GM12878 (cell line): ENCODE measurements around the gene GMDS. TPM values are rescaled to one million over a fixed set of nuclear protein-coding genes. Genes with fewer than 3 reads are reported as not detected.

Experiments used
- ATAC-seq: fragments of 200-7000 bp; cut with Tn5 transposase; 3 replicates; pipeline ENCODE4 v1.9.1; 2020; ENCODE audit warnings: mild to moderate bottlenecking, moderate library complexity
- BruUV-seq: library from RNA; stranded (reverse); fragments of 400-500 nt; replicated peaks from 2 replicates; lab custom pipeline; 2021; lab: Mats Ljungman, UMichigan
- CTCF ChIA-PET: fragments of 300-600 bp; sonication (Branson Sonifier 250); formaldehyde crosslinking; extraction: SDS; loops from one replicate; lab custom pipeline; 2021; ENCODE audit warnings: inconsistent platforms; lab: Yijun Ruan, JAX
- POLR2A ChIA-PET: fragments of 350-600 bp; formaldehyde crosslinking; extraction: SDS; loops from one replicate; lab custom pipeline; 2021; ENCODE audit warnings: inconsistent platforms; lab: Charles Lee
- RAD21 ChIA-PET: fragments of 300-600 bp; sonication (Branson Sonifier 250); formaldehyde crosslinking; loops from one replicate; lab custom pipeline; 2023; ENCODE audit warnings: antibody characterized with exemption; ENCODE audit not compliant: unreplicated experiment; lab: Charles Lee
- SMC1A ChIA-PET: fragments of 300-600 bp; sonication (Branson Sonifier 250); formaldehyde crosslinking; loops from one replicate; lab custom pipeline; 2023; ENCODE audit not compliant: unreplicated experiment, uncharacterized antibody; lab: Charles Lee
- DNase-seq: peaks from one replicate; pipeline ENCODE4 v3.0.0-alpha.2; 2011; ENCODE audit warnings: low read depth, low spot score
- FAIRE-seq: peaks from 3 replicates; lab custom pipeline; 2011; peaks lifted over from hg19 to GRCh38; lab: Jason Lieb, UNC
- H2AFZ ChIP-seq: 2 replicates; pipeline ENCODE4 v1.6.0; 2011; ENCODE audit warnings: low read depth, low read length, control low read depth; ENCODE audit not compliant: control insufficient read depth
- H3K27ac ChIP-seq: 2 replicates; pipeline ENCODE4 v1.5.1; 2011; ENCODE audit warnings: control low read depth; ENCODE audit not compliant: control insufficient read depth, insufficient read depth
- H3K27me3 ChIP-seq, 2 experiments: replicated peaks in 1 of 2; 2 replicates each; pipeline versions ENCODE4 v1.6.0 to v1.6.1; 2011; ENCODE audit warnings: low read length in 1 of 2; ENCODE audit not compliant: control insufficient read depth in 2 of 2, insufficient read depth in 2 of 2
- H3K36me3 ChIP-seq, 2 experiments: 2 replicates each; pipeline ENCODE4 v1.5.1; 2011; ENCODE audit warnings: low read length in 1 of 2; ENCODE audit not compliant: control insufficient read depth in 2 of 2, insufficient read depth in 2 of 2
- H3K4me1 ChIP-seq: 2 replicates; pipeline ENCODE4 v1.6.1; 2011; ENCODE audit warnings: mild to moderate bottlenecking, low read length, moderate library complexity, mixed read lengths; ENCODE audit not compliant: control insufficient read depth, insufficient read depth
- H3K4me2 ChIP-seq: 2 replicates; pipeline ENCODE4 v1.6.0; 2011; ENCODE audit warnings: control low read depth; ENCODE audit not compliant: control insufficient read depth, insufficient read depth
- H3K4me3 ChIP-seq: fragments of 200-600 bp; sonication (generic); 2 replicates; pipeline ENCODE4 v1.5.1; 2016
- H3K79me2 ChIP-seq: 2 replicates; pipeline ENCODE4 v1.6.0; 2011; ENCODE audit warnings: low read length; ENCODE audit not compliant: control insufficient read depth, insufficient read depth
- H3K9ac ChIP-seq: 2 replicates; pipeline ENCODE4 v1.8.0; 2011; ENCODE audit warnings: low read length, control low read depth, mixed read lengths; ENCODE audit not compliant: control insufficient read depth, insufficient read depth
- H3K9me3 ChIP-seq: replicated peaks from 3 replicates; pipeline ENCODE4 v1.5.1; 2011; ENCODE audit warnings: mild to moderate bottlenecking, low read length; ENCODE audit not compliant: control insufficient read depth, insufficient read depth
- H4K20me1 ChIP-seq: 2 replicates; pipeline ENCODE4 v1.6.0; 2011; ENCODE audit not compliant: control insufficient read depth, insufficient read depth
- ASH2L ChIP-seq: fragments of 300-600, 200-600 bp; sonication (generic); IDR thresholded peaks from 2 replicates; pipeline ENCODE4 v1.6.1; 2017; ENCODE audit warnings: low read depth, mild to moderate bottlenecking, borderline replicate concordance
- BACH1 ChIP-seq: fragments of 450-650 bp; IDR thresholded peaks from 2 replicates; pipeline ENCODE4 v1.6.1; 2017; ENCODE audit warnings: mild to moderate bottlenecking, borderline replicate concordance
- CBFB ChIP-seq: IDR thresholded peaks from 2 replicates; pipeline ENCODE4 v1.6.1; 2016; ENCODE audit warnings: antibody characterized with exemption, low read depth
- CEBPZ ChIP-seq: fragments of 150-350 bp; IDR thresholded peaks from 2 replicates; pipeline ENCODE4 v1.6.1; 2016; ENCODE audit warnings: low read depth, low read length
- CHD4 ChIP-seq: fragments of 200-600 bp; sonication (generic); IDR thresholded peaks from 2 replicates; pipeline ENCODE4 v1.6.1; 2016; ENCODE audit warnings: mild to moderate bottlenecking
- ESRRA ChIP-seq: IDR thresholded peaks from 2 replicates; pipeline ENCODE4 v1.6.1; 2012; ENCODE audit warnings: mild to moderate bottlenecking, low read length, improper control_type of control experiment
- JUND ChIP-seq: IDR thresholded peaks from 2 replicates; pipeline ENCODE4 v1.6.1; 2012; ENCODE audit warnings: low read depth, mild to moderate bottlenecking, low read length, improper control_type of control experiment, moderate library complexity
- POLR2A ChIP-seq: IDR thresholded peaks from 2 replicates; pipeline ENCODE4 v1.6.1; 2011; ENCODE audit warnings: low read depth, mild to moderate bottlenecking, low read length
- POU2F2 ChIP-seq: IDR thresholded peaks from 3 replicates; pipeline ENCODE4 v1.6.1; 2011; ENCODE audit warnings: low read depth, mild to moderate bottlenecking, low read length, borderline replicate concordance
- TBL1XR1 ChIP-seq: IDR thresholded peaks from 2 replicates; pipeline ENCODE4 v1.6.1; 2012; ENCODE audit warnings: low read depth, low read length, improper control_type of control experiment
- WGBS: methylation state at CpG from one replicate; pipeline ENCODE4 v1.1.6; 2016; ENCODE audit warnings: low lambda C conversion rate; ENCODE audit not compliant: insufficient replicate concordance, insufficient coverage; ENCODE audit errors: missing lambda C conversion rate; 5-methylcytosine and 5-hydroxymethylcytosine counted together
- in situ Hi-C: fragments of 300-500 bp; cut with MboI; formaldehyde crosslinking; loops from 9 replicates; pipeline ENCODE4 v1.14.3; 2018; ENCODE audit warnings: mixed read lengths
- intact Hi-C: fragments of 100-400 bp; cut with micrococcal nuclease; formaldehyde crosslinking; loops from one replicate; pipeline ENCODE4 v1.14.2; 2022; ENCODE audit not compliant: unreplicated experiment
- polyA plus RNA-seq, 11 experiments: library from polyadenylated mRNA; depleted of rRNA in 4 of 11; unstranded in 6 of 11; stranded (reverse) in 5 of 11; fragments of >200 nt; fragmentation: Nextera tagmentation in 4 of 11; fragmentation: Illumina TruSeq in 1 of 11; extraction: Ambion mirVana in 4 of 11; extraction: Trizol in 1 of 11; gene quantifications; 1 replicate in 1 of 11; 2 replicates in 10 of 11; pipeline versions ENCODE4 v1.2.1 to v1.2.3, GENCODE V29; 2011 to 2016; ENCODE audit warnings: inconsistent platforms in 2 of 11, missing spikeins in 2 of 11, low read depth in 1 of 11
- total RNA-seq, 4 experiments: library from RNA; depleted of rRNA in 3 of 4; stranded (reverse); fragments of >200 nt in 3 of 4; fragmentation: Illumina TruSeq in 1 of 4; extraction: Trizol in 1 of 4; gene quantifications; 2 replicates each; pipeline versions ENCODE4 v1.2.1 to v1.2.3, GENCODE V29; 2013 to 2021

The GMDS gene
- total and polyA plus RNA-seq, 10 of the 15 experiments (the other 5 are each of a cell fraction or from before 2014, with no cell fraction given): 0.61 to 53.8 (median 29.3) TPM

- intact Hi-C loops (no loop called here), in situ Hi-C loops (no loop called here)
- BruUV-seq: no TSS peak
- RAD21 ChIA-PET: no interaction called here
- no peak overlapping the region for H3K4me3 ChIP-seq
- no peaks in the 10 kb centered on the region for H3K27me3 ChIP-seq
- 95% methylated on average over 2 of the region's 2 CpGs for WGBS
- H3K9me3 ChIP-seq: no peaks in the 10 kb centered on the region
- POLR2A ChIA-PET: no interaction called here
- no peak for DNase-seq
- H3K27ac ChIP-seq: no peak overlapping the region
- TF ChIP-seq POLR2A: no peak
- SMC1A ChIA-PET: interaction anchor here (0.9 kb wide), 1 partner anchor 10 kb away, joined by 3 read pairs; no protein-coding TSS in a partner anchor
- CTCF ChIA-PET: no interaction called here
- no peak overlapping the region for H3K4me2 ChIP-seq
- FAIRE-seq: no peak
- no peaks in the 10 kb centered on the region for H3K4me1 ChIP-seq
- no peak overlapping the region for H2AFZ ChIP-seq
- no peaks in the 10 kb centered on the region for H3K79me2 ChIP-seq
- ATAC-seq: no peak
- H4K20me1 ChIP-seq: no peaks in the 10 kb centered on the region
- H3K36me3 ChIP-seq: no peaks in the 10 kb centered on the region
- no peak overlapping the region for H3K9ac ChIP-seq
Measured at GRCh38 chr6:1834207-1834606, 411.2 kb downstream of the GMDS start.

- Histone ChIP-seq H2AFZ (no peak overlapping the region), H3K36me3 (no peaks in the 10 kb centered on the region), H3K4me1 (no peaks in the 10 kb centered on the region), H3K27me3 (no peaks in the 10 kb centered on the region), H3K79me2 (no peaks in the 10 kb centered on the region), H3K4me2 (no peak overlapping the region), H3K27ac (no peak overlapping the region), H3K4me3 (no peak overlapping the region), H3K9ac (no peak overlapping the region), H3K9me3 (peaks cover 2% of the 10 kb centered on the region; the same call in 1 of the 3 replicates), H4K20me1 (no peaks in the 10 kb centered on the region)
- in situ Hi-C loops (no loop called here), intact Hi-C loops (no loop called here)
- no peak for ATAC-seq
- no peak for FAIRE-seq
- POLR2A ChIA-PET: no interaction called here
- 77% methylated on average over 16 of the region's 16 CpGs for WGBS
- BruUV-seq: no TSS peak
- RAD21 ChIA-PET: no interaction called here
- CTCF ChIA-PET: no interaction called here
- DNase-seq: no peak
- SMC1A ChIA-PET: interaction anchor here (1.1 kb wide), 1 partner anchor 529 kb away, joined by 3 read pairs; no protein-coding TSS in a partner anchor
- no peak for TF ChIP-seq POU2F2
- no peak for TF ChIP-seq CHD4
- TF ChIP-seq BACH1: no peak
- no peak for TF ChIP-seq CBFB
- TF ChIP-seq ESRRA: no peak
- no peak for TF ChIP-seq JUND
- no peak for TF ChIP-seq ASH2L
- no peak for TF ChIP-seq TBL1XR1
- TF ChIP-seq CEBPZ: no peak
Measured at GRCh38 chr6:1832844-1833787, 412.3 kb downstream of the GMDS start.
